GM12801 (cell line): ENCODE measurements around the gene CCSER1.

ENCODE experiments used
- CTCF ChIP-seq: IDR thresholded peaks from one replicate; pipeline ENCODE4 v1.5.1; 2011; ENCODE audit warnings: control low read depth; ENCODE audit not compliant: insufficient read length; ENCODE audit errors: extremely low read depth

The CCSER1 gene

GRCh38 chr4:91621446-91621845 lies 1494.3 kb downstream of the CCSER1 start:
- TF ChIP-seq CTCF = no peak

GRCh38 chr4:91622925-91623602 lies 1495.9 kb downstream of the CCSER1 start:
- TF ChIP-seq CTCF = no peak

GRCh38 chr4:91630054-91630453 lies 1502.9 kb downstream of the CCSER1 start:
- TF ChIP-seq CTCF = no peak

- no peak for TF ChIP-seq CTCF
These were observed 1503.6 kb downstream of the CCSER1 start for GRCh38 chr4:91630764-91631163.

- TF ChIP-seq CTCF = no peak
These were observed 1504.1 kb downstream of the CCSER1 start for GRCh38 chr4:91631335-91631734.

- TF ChIP-seq CTCF = no peak
These were observed 1508.9 kb downstream of the CCSER1 start for GRCh38 chr4:91636083-91636482.
